ENCODE data around the gene FAM98C.

Gene FAM98C

DNA sequence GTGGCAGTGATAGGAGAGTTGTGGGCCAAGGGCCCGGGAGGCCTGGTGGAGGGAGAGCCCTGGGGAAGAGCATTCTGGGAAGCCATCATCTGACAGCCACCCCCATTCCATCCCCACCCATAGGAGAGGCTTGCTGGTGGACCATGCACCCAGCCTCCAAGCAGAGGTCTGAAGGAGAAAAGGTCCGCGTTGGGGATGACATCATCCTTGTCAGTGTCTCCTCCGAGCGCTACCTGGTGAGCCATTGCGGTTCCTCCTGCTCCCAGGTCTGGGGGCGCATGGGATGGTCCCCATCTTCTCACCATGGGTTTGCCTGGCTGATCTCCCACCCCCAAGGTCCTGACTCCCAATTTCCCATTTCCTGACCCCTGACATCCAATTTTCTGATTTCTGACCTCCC, 41.1 kb downstream of the FAM98C start:
- H3K9me3 ChIP-seq (ENCODE audit: severe bottlenecking): no peaks in the 10 kb centered on the region
- no peaks in the 10 kb centered on the region for H3K27me3 ChIP-seq (ENCODE audit: insufficient read depth, poor library complexity, severe bottlenecking)
- no peak overlapping the region for H3K4me3 ChIP-seq (ENCODE audit: severe bottlenecking)
- no peaks in the 10 kb centered on the region for H3K36me3 ChIP-seq (ENCODE audit: low read depth)
- no peaks in the 10 kb centered on the region for H3K4me1 ChIP-seq (ENCODE audit: insufficient read depth, poor library complexity, severe bottlenecking)
- no peak for TF ChIP-seq CTCF (IDR thresholded peaks at IDR 0.05; ENCODE audit: poor library complexity, severe bottlenecking)
- H3K27ac ChIP-seq (ENCODE audit: poor library complexity, severe bottlenecking): no peak overlapping the region
- DNase-seq (ENCODE audit: low spot score): no peak
- no peak for ATAC-seq (ENCODE audit: low read depth)

- DNase-seq (ENCODE audit: low spot score): no peak
- Histone ChIP-seq H3K4me1 (ENCODE audit: insufficient read depth, poor library complexity, severe bottlenecking) (no peaks in the 10 kb centered on the region), H3K36me3 (ENCODE audit: low read depth) (no peaks in the 10 kb centered on the region), H3K27me3 (ENCODE audit: insufficient read depth, poor library complexity, severe bottlenecking) (no peaks in the 10 kb centered on the region), H3K27ac (ENCODE audit: poor library complexity, severe bottlenecking) (no peak overlapping the region), H3K4me3 (ENCODE audit: severe bottlenecking) (no peak overlapping the region), H3K9me3 (ENCODE audit: severe bottlenecking) (no peaks in the 10 kb centered on the region)
- no peak for TF ChIP-seq CTCF (IDR thresholded peaks at IDR 0.05; ENCODE audit: poor library complexity, severe bottlenecking)
- no peak for ATAC-seq (ENCODE audit: low read depth)
Measured at GRCh38 chr19:38445362-38445761, 42.5 kb downstream of the FAM98C start.

GRCh38 chr19:38448225-38448624, 45.3 kb downstream of the FAM98C start:
- no peaks in the 10 kb centered on the region for H3K4me1 ChIP-seq (ENCODE audit: insufficient read depth, poor library complexity, severe bottlenecking)
- ATAC-seq (ENCODE audit: low read depth) (no peak), DNase-seq (ENCODE audit: low spot score) (no peak)
- no peaks in the 10 kb centered on the region for H3K9me3 ChIP-seq (ENCODE audit: severe bottlenecking)
- TF ChIP-seq CTCF (IDR thresholded peaks at IDR 0.05; ENCODE audit: poor library complexity, severe bottlenecking): no peak
- no peak overlapping the region for H3K27ac ChIP-seq (ENCODE audit: poor library complexity, severe bottlenecking)
- no peaks in the 10 kb centered on the region for H3K36me3 ChIP-seq (ENCODE audit: low read depth)
- H3K4me3 ChIP-seq (ENCODE audit: severe bottlenecking): no peak overlapping the region
- no peaks in the 10 kb centered on the region for H3K27me3 ChIP-seq (ENCODE audit: insufficient read depth, poor library complexity, severe bottlenecking)

GRCh38 chr19:38449518-38449917, 46.6 kb downstream of the FAM98C start:
- Histone ChIP-seq H3K27me3 (ENCODE audit: insufficient read depth, poor library complexity, severe bottlenecking) (no peaks in the 10 kb centered on the region), H3K4me3 (ENCODE audit: severe bottlenecking) (no peak overlapping the region), H3K4me1 (ENCODE audit: insufficient read depth, poor library complexity, severe bottlenecking) (no peaks in the 10 kb centered on the region), H3K27ac (ENCODE audit: poor library complexity, severe bottlenecking) (no peak overlapping the region), H3K36me3 (ENCODE audit: low read depth) (no peaks in the 10 kb centered on the region), H3K9me3 (ENCODE audit: severe bottlenecking) (no peaks in the 10 kb centered on the region)
- no peak for TF ChIP-seq CTCF (IDR thresholded peaks at IDR 0.05; ENCODE audit: poor library complexity, severe bottlenecking)
- no peak for ATAC-seq (ENCODE audit: low read depth)
- no peak for DNase-seq (ENCODE audit: low spot score)

- Histone ChIP-seq H3K27ac (ENCODE audit: poor library complexity, severe bottlenecking) (no peak overlapping the region), H3K36me3 (ENCODE audit: low read depth) (no peaks in the 10 kb centered on the region), H3K27me3 (ENCODE audit: insufficient read depth, poor library complexity, severe bottlenecking) (no peaks in the 10 kb centered on the region), H3K4me1 (ENCODE audit: insufficient read depth, poor library complexity, severe bottlenecking) (no peaks in the 10 kb centered on the region), H3K4me3 (ENCODE audit: severe bottlenecking) (no peak overlapping the region), H3K9me3 (ENCODE audit: severe bottlenecking) (no peaks in the 10 kb centered on the region)
- no peak for DNase-seq (ENCODE audit: low spot score)
- no peak for ATAC-seq (ENCODE audit: low read depth)
- no peak for TF ChIP-seq CTCF (IDR thresholded peaks at IDR 0.05; ENCODE audit: poor library complexity, severe bottlenecking)
Measured at GRCh38 chr19:38451036-38451435, 48.1 kb downstream of the FAM98C start.
